HepG2 (cell line): ENCODE results near the gene GADD45A. TPM values are rescaled to one million over a fixed set of nuclear protein-coding genes. Genes with fewer than 3 reads are reported as not detected.

Experiments used
- ARNTL ChIP-seq: sonication (generic); formaldehyde crosslinking; IDR thresholded peaks from 2 replicates; pipeline ENCODE4 v1.4.0; 2020; ENCODE audit warnings: mild to moderate bottlenecking, missing genetic modification reagents
- CREB1 ChIP-seq, 2 experiments: fragments of 450-650 bp in 1 of 2; IDR thresholded peaks; 2 replicates each; pipeline ENCODE4 v1.6.1; 2016 to 2017; ENCODE audit warnings: control low read depth in 1 of 2, mild to moderate bottlenecking in 1 of 2, missing compliant biosample characterization in 1 of 2, missing genetic modification characterization in 1 of 2
- GATAD1 ChIP-seq: IDR thresholded peaks from 2 replicates; pipeline ENCODE4 v1.6.1; 2016; ENCODE audit warnings: missing genetic modification reagents, missing compliant biosample characterization
- KAT7 ChIP-seq: IDR thresholded peaks from 2 replicates; pipeline ENCODE4 v1.6.1; 2018; ENCODE audit warnings: borderline replicate concordance, missing compliant biosample characterization
- PCBP1 ChIP-seq: fragments of 200-400 bp; formaldehyde crosslinking; IDR thresholded peaks from 2 replicates; pipeline ENCODE4 v1.6.1; 2017; ENCODE audit warnings: mild to moderate bottlenecking, low read depth, low read length, borderline replicate concordance
- TCF7L2 ChIP-seq: IDR thresholded peaks from 2 replicates; pipeline ENCODE4 v1.6.1; 2011; ENCODE audit warnings: mild to moderate bottlenecking, low read depth, low read length, moderate library complexity
- TEAD2 ChIP-seq: sonication (generic); formaldehyde crosslinking; IDR thresholded peaks from 2 replicates; pipeline ENCODE4 v1.9.0; 2021; ENCODE audit warnings: missing genetic modification reagents
- ZFYVE20 ChIP-seq: sonication (generic); formaldehyde crosslinking; IDR thresholded peaks from 2 replicates; pipeline ENCODE4 v1.8.0; 2023; ENCODE audit warnings: low read depth, mild to moderate bottlenecking, moderate library complexity, missing genetic modification reagents, borderline replicate concordance
- ZNF230 ChIP-seq: sonication (generic); formaldehyde crosslinking; IDR thresholded peaks from 2 replicates; pipeline ENCODE4 v1.4.0; 2020; ENCODE audit warnings: mild to moderate bottlenecking, missing genetic modification reagents
- ZNF232 ChIP-seq: sonication (generic); formaldehyde crosslinking; IDR thresholded peaks from 2 replicates; pipeline ENCODE4 v1.4.0; 2020; ENCODE audit warnings: missing genetic modification reagents, borderline replicate concordance
- ZNF432 ChIP-seq: sonication (generic); formaldehyde crosslinking; IDR thresholded peaks from 2 replicates; pipeline ENCODE4 v1.5.0; 2020; ENCODE audit warnings: missing genetic modification reagents, mild to moderate bottlenecking, borderline replicate concordance
- ZNF564 ChIP-seq: sonication (generic); formaldehyde crosslinking; IDR thresholded peaks from 2 replicates; pipeline ENCODE4 v1.8.1; 2023; ENCODE audit warnings: mild to moderate bottlenecking, missing genetic modification reagents
- ZNF644 ChIP-seq: IDR thresholded peaks from 2 replicates; pipeline ENCODE4 v1.6.1; 2016; ENCODE audit warnings: low read depth
- ZSCAN22 ChIP-seq: sonication (generic); formaldehyde crosslinking; IDR thresholded peaks from 2 replicates; pipeline ENCODE4 v1.4.0; 2020; ENCODE audit warnings: mild to moderate bottlenecking, missing genetic modification reagents
- polyA plus RNA-seq, 8 experiments: library from polyadenylated mRNA; depleted of rRNA in 3 of 8; stranded (reverse) in 7 of 8; unstranded in 1 of 8; fragments of >200 nt; fragmentation: Illumina TruSeq in 4 of 8; extraction: Trizol in 4 of 8; gene quantifications; 2 replicates each; pipeline versions ENCODE4 v1.2.1 to v1.2.3, GENCODE V29; 2011 to 2016; ENCODE audit warnings: low read depth in 4 of 8, missing spikeins in 1 of 8, mixed read lengths in 1 of 8; ENCODE audit not compliant: insufficient read depth in 1 of 8
- total RNA-seq, 5 experiments: library from RNA; depleted of rRNA; stranded (reverse); fragments of >200 nt; fragmentation: Illumina TruSeq; extraction: Trizol; gene quantifications; 2 replicates each; pipeline ENCODE4 v1.2.3, GENCODE V29; 2016; ENCODE audit warnings: low read depth in 1 of 5
- TF ChIP-seq, protein P1 (sequence below): sonication (generic); formaldehyde crosslinking; IDR thresholded peaks from 2 replicates; pipeline ENCODE4 v1.4.0; 2020; ENCODE audit warnings: missing genetic modification reagents
- TF ChIP-seq, protein P2 (sequence below): sonication (generic); formaldehyde crosslinking; IDR thresholded peaks from 2 replicates; pipeline ENCODE4 v1.4.0; 2020; ENCODE audit warnings: missing genetic modification reagents
- TF ChIP-seq, protein P3 (sequence below): IDR thresholded peaks from 2 replicates; pipeline ENCODE4 v1.6.1; 2016; ENCODE audit warnings: mild to moderate bottlenecking
- TF ChIP-seq, protein P4 (sequence below): sonication (generic); formaldehyde crosslinking; IDR thresholded peaks from 2 replicates; pipeline ENCODE4 v1.5.0; 2020; ENCODE audit warnings: mild to moderate bottlenecking, low read depth, missing genetic modification reagents, borderline replicate concordance

The GADD45A gene
- total and polyA plus RNA-seq, 2 of the 13 experiments (the other 11 are each of a cell fraction or from before 2014, with no cell fraction given) = 33.2 to 46.2 TPM

DNA sequence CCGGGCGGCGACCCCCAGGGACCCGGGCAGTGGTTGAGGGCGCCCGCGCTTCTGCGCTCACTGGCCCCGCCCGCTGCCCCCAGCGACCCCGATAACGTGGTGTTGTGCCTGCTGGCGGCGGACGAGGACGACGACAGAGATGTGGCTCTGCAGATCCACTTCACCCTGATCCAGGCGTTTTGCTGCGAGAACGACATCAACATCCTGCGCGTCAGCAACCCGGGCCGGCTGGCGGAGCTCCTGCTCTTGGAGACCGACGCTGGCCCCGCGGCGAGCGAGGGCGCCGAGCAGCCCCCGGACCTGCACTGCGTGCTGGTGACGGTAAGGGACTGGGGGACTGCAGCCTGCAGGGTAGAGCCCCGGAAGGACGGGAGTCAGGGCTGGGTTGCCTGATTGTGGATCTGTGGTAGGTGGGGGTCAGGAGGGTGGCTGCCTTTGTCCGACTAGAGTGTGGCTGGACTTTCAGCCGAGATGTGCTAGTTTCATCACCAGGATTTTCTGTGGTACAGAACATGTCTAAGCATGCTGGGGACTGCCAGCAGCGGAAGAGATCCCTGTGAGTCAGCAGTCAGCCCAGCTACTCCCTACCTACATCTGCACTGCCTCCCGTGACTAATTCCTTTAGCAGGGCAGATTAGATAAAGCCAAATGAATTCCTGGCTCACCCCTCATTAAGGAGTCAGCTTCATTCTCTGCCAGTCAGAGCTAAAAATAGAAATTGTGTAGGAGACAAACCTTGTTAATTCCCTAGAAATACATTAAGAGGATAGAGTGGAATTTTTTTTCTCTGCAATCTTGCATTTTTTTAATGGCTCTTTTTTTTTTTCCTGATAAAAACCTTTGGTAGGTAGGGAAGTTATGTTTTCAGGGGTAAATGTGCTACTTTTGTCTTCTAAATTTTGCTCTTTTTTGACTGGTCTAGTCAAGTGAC, 1.5 kb downstream of the GADD45A start (continued):
- no peak for TF ChIP-seq ZNF230 (CRISPR knock-in tag)
- no peak for TF ChIP-seq ZNF564
- TF ChIP-seq, protein P1, sequence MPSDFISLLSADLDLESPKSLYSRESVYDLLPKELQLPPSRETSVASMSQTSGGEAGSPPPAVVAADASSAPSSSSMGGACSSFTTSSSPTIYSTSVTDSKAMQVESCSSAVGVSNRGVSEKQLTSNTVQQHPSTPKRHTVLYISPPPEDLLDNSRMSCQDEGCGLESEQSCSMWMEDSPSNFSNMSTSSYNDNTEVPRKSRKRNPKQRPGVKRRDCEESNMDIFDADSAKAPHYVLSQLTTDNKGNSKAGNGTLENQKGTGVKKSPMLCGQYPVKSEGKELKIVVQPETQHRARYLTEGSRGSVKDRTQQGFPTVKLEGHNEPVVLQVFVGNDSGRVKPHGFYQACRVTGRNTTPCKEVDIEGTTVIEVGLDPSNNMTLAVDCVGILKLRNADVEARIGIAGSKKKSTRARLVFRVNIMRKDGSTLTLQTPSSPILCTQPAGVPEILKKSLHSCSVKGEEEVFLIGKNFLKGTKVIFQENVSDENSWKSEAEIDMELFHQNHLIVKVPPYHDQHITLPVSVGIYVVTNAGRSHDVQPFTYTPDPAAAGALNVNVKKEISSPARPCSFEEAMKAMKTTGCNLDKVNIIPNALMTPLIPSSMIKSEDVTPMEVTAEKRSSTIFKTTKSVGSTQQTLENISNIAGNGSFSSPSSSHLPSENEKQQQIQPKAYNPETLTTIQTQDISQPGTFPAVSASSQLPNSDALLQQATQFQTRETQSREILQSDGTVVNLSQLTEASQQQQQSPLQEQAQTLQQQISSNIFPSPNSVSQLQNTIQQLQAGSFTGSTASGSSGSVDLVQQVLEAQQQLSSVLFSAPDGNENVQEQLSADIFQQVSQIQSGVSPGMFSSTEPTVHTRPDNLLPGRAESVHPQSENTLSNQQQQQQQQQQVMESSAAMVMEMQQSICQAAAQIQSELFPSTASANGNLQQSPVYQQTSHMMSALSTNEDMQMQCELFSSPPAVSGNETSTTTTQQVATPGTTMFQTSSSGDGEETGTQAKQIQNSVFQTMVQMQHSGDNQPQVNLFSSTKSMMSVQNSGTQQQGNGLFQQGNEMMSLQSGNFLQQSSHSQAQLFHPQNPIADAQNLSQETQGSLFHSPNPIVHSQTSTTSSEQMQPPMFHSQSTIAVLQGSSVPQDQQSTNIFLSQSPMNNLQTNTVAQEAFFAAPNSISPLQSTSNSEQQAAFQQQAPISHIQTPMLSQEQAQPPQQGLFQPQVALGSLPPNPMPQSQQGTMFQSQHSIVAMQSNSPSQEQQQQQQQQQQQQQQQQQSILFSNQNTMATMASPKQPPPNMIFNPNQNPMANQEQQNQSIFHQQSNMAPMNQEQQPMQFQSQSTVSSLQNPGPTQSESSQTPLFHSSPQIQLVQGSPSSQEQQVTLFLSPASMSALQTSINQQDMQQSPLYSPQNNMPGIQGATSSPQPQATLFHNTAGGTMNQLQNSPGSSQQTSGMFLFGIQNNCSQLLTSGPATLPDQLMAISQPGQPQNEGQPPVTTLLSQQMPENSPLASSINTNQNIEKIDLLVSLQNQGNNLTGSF (CRISPR knock-in tag) = no peak
- TF ChIP-seq PCBP1 = no peak
- TF ChIP-seq KAT7 = peak; percentile 77
- 0 out of 2 replicates have a peak, but pooled peaks have one; percentile 23 for TF ChIP-seq ZNF644
- no peak for TF ChIP-seq ZNF232
- no peak for TF ChIP-seq ARNTL (CRISPR knock-in tag)
- TF ChIP-seq CREB1 (IDR thresholded peaks at IDR 0.05) = no peak
- peak; percentile 65 for TF ChIP-seq CREB1 (CRISPR knock-in tag; IDR thresholded peaks at IDR 0.05)
- TF ChIP-seq, protein P2, sequence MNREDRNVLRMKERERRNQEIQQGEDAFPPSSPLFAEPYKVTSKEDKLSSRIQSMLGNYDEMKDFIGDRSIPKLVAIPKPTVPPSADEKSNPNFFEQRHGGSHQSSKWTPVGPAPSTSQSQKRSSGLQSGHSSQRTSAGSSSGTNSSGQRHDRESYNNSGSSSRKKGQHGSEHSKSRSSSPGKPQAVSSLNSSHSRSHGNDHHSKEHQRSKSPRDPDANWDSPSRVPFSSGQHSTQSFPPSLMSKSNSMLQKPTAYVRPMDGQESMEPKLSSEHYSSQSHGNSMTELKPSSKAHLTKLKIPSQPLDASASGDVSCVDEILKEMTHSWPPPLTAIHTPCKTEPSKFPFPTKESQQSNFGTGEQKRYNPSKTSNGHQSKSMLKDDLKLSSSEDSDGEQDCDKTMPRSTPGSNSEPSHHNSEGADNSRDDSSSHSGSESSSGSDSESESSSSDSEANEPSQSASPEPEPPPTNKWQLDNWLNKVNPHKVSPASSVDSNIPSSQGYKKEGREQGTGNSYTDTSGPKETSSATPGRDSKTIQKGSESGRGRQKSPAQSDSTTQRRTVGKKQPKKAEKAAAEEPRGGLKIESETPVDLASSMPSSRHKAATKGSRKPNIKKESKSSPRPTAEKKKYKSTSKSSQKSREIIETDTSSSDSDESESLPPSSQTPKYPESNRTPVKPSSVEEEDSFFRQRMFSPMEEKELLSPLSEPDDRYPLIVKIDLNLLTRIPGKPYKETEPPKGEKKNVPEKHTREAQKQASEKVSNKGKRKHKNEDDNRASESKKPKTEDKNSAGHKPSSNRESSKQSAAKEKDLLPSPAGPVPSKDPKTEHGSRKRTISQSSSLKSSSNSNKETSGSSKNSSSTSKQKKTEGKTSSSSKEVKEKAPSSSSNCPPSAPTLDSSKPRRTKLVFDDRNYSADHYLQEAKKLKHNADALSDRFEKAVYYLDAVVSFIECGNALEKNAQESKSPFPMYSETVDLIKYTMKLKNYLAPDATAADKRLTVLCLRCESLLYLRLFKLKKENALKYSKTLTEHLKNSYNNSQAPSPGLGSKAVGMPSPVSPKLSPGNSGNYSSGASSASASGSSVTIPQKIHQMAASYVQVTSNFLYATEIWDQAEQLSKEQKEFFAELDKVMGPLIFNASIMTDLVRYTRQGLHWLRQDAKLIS = peak; percentile 96
- TF ChIP-seq TCF7L2 = no peak
- TF ChIP-seq, protein P3, sequence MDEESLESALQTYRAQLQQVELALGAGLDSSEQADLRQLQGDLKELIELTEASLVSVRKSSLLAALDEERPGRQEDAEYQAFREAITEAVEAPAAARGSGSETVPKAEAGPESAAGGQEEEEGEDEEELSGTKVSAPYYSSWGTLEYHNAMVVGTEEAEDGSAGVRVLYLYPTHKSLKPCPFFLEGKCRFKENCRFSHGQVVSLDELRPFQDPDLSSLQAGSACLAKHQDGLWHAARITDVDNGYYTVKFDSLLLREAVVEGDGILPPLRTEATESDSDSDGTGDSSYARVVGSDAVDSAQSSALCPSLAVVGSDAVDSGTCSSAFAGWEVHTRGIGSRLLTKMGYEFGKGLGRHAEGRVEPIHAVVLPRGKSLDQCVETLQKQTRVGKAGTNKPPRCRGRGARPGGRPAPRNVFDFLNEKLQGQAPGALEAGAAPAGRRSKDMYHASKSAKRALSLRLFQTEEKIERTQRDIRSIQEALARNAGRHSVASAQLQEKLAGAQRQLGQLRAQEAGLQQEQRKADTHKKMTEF (CRISPR knock-in tag) = peak; percentile 57
- TF ChIP-seq ZFYVE20 (CRISPR knock-in tag) = no peak
- TF ChIP-seq GATAD1 (CRISPR knock-in tag) = peak; percentile 28; the same call in 1 of the 2 replicates
- TF ChIP-seq TEAD2 = no peak
- TF ChIP-seq, protein P4, sequence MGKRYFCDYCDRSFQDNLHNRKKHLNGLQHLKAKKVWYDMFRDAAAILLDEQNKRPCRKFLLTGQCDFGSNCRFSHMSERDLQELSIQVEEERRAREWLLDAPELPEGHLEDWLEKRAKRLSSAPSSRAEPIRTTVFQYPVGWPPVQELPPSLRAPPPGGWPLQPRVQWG (CRISPR knock-in tag) = no peak
- TF ChIP-seq ZSCAN22 = no peak
- no peak for TF ChIP-seq ZNF432 (CRISPR knock-in tag)
